Stimulated activated CD8-positive, alpha-beta memory T cell treated with anti-CD3 and anti-CD28 coated beads, Interleukin-15, amount 100 ng/mL, for 4 hours (primary cell): ENCODE measurements around the gene ACKR4.
"Not testable (repeated sequence)": the region's sequence is repeated elsewhere in the genome, so short reads cannot be mapped to it uniquely, and the experiment has no call there.

Source experiments
- DNase-seq, 2 donors: peaks; one replicate each; pipeline ENCODE4 v3.0.0-alpha.2; 2020; ENCODE audit warnings: low read depth in 2 of 2

The ACKR4 gene

GRCh38 chr3:132596816-132597433 is at the start of gene ACKR4:
Gene ACKR4 (plus strand): TSS chr3:132597270. CDS start chr3:132600398, 3,128 bp downstream.
- no peak for DNase-seq

- no peak for DNase-seq
Observed at GRCh38 chr3:132549169-132549568, 47.9 kb upstream of the ACKR4 start.

GRCh38 chr3:132549890-132550578 is 47.0 kb upstream of the ACKR4 start:
- no peak for DNase-seq

- DNase-seq = no peak
Observed at GRCh38 chr3:132550579-132551305, 46.3 kb upstream of the ACKR4 start.

GRCh38 chr3:132553826-132554225 is 43.2 kb upstream of the ACKR4 start:
- DNase-seq = no peak

GRCh38 chr3:132554437-132554836 is 42.6 kb upstream of the ACKR4 start:
- no peak for DNase-seq

- no peak for DNase-seq
Observed at GRCh38 chr3:132555306-132556035, 41.6 kb upstream of the ACKR4 start.

- not testable (repeated sequence) for DNase-seq
Observed at GRCh38 chr3:132556036-132556386, 41.1 kb upstream of the ACKR4 start.

- DNase-seq = no peak
Observed at GRCh38 chr3:132556508-132557159, 40.4 kb upstream of the ACKR4 start.

GRCh38 chr3:132561003-132561402 is 36.1 kb upstream of the ACKR4 start:
- no peak for DNase-seq

- DNase-seq = no peak
Observed at GRCh38 chr3:132563420-132564069, 33.5 kb upstream of the ACKR4 start.

GRCh38 chr3:132564070-132564465 is 33.0 kb upstream of the ACKR4 start:
- no peak for DNase-seq

- DNase-seq = no peak
Observed at GRCh38 chr3:132568422-132568821, 28.6 kb upstream of the ACKR4 start.

- DNase-seq = no peak
Observed at GRCh38 chr3:132569153-132569552, 27.9 kb upstream of the ACKR4 start.

- DNase-seq = no peak
Observed at GRCh38 chr3:132569580-132569979, 27.5 kb upstream of the ACKR4 start.

GRCh38 chr3:132570016-132570415 is 27.1 kb upstream of the ACKR4 start:
- DNase-seq = no peak

GRCh38 chr3:132573797-132574211 is 23.3 kb upstream of the ACKR4 start:
- no peak for DNase-seq

- DNase-seq = no peak
Observed at GRCh38 chr3:132587401-132587800, 9.7 kb upstream of the ACKR4 start.

- no peak for DNase-seq
Observed at GRCh38 chr3:132592216-132592615, 4.9 kb upstream of the ACKR4 start.

GRCh38 chr3:132593241-132593946 is 3.7 kb upstream of the ACKR4 start:
- DNase-seq = no peak

GRCh38 chr3:132593947-132594323 is 3.1 kb upstream of the ACKR4 start:
- no peak for DNase-seq
